Spleen (tissue), 7 donors: ENCODE data around the gene GGN.

Experiments used
- CTCF ChIP-seq, 11 experiments: fragments of 200-600 bp in 7 of 11; fragments of 450-650 bp in 4 of 11; sonication (generic) in 4 of 11; IDR thresholded peaks in 8 of 11; conservative IDR thresholded peaks in 3 of 11; 1 replicate in 7 of 11; 2 replicates in 4 of 11; pipeline versions ENCODE4 v1.4.0 to v1.8.0; 2016 to 2021; ENCODE audit warnings: antibody characterized with exemption in 11 of 11, inconsistent platforms in 4 of 11, mild to moderate bottlenecking in 1 of 11
- POLR2A ChIP-seq, 3 donors: fragments of 450-650 bp; IDR thresholded peaks; one replicate each; pipeline ENCODE4 v1.5.1; 2017; ENCODE audit warnings: antibody characterized with exemption in 3 of 3, mild to moderate bottlenecking in 1 of 3
- POLR2AphosphoS5 ChIP-seq, 3 donors: sonication (generic); formaldehyde crosslinking; IDR thresholded peaks; one replicate each; pipeline ENCODE4 v1.5.1; 2017; ENCODE audit warnings: antibody characterized with exemption in 3 of 3
- donor health status: DM: no; HTN: no; CAD: no; lungs with moderate emphysema.
- donor health status: DM: no; HTN: no; CAD: no.
- donor health status: DM: no; HTN: no; CAD: no.

GRCh38 chr19:38389101-38389925 lies 1.5 kb upstream of the GGN start:
- TF ChIP-seq CTCF (IDR thresholded peaks at IDR 0.05 in 8 of 11, conservative IDR thresholded peaks at IDR 0.05 in 3 of 11) (no peak), POLR2AphosphoS5 (IDR thresholded peaks at IDR 0.05) (no peak), POLR2A (IDR thresholded peaks at IDR 0.05) (no peak)
